ENCODE results near the gene TRIM41. TPM values are rescaled to one million over a fixed set of nuclear protein-coding genes. Genes with fewer than 3 reads are reported as not detected.
"Not testable (repeated sequence)": the region's sequence is repeated elsewhere in the genome, so short reads cannot be mapped to it uniquely, and the experiment has no call there.

Gene TRIM41
- total RNA-seq, 1 donor from 2014 or later, result 28.8 TPM

GRCh38 chr5:181260720-181261319 is 37.7 kb downstream of the TRIM41 start, which contains the start of gene TRIM52:
TSS of gene TRIM52 (minus strand) at chr5:181261143. CDS start at chr5:181260813, 330 bp downstream.
- TF ChIP-seq CTCF (IDR thresholded peaks at IDR 0.05; ENCODE audit: partially characterized antibody, unreplicated experiment), result no peak
- peak within 1 kb of the TSS; percentile 97 for H3K4me3 Mint-ChIP-seq (ENCODE audit: unreplicated experiment)
- no peaks in the 10 kb centered on the region for H3K36me3 Mint-ChIP-seq (ENCODE audit: unreplicated experiment)
- peaks cover 10% of the 10 kb centered on the region for H3K9me3 Mint-ChIP-seq (ENCODE audit: unreplicated experiment)
- DNase-seq, result peak; percentile 96
- peaks cover 13% of the 10 kb centered on the region for H3K27me3 Mint-ChIP-seq (ENCODE audit: unreplicated experiment)
- H3K27ac Mint-ChIP-seq (ENCODE audit: unreplicated experiment), result peak within 1 kb of the TSS; percentile 89
- H3K4me1 Mint-ChIP-seq (ENCODE audit: low read depth, unreplicated experiment), result peaks cover 20% of the 10 kb centered on the region

- Mint-ChIP-seq H3K36me3 (ENCODE audit: unreplicated experiment) (no peaks in the 10 kb centered on the region), H3K27me3 (ENCODE audit: unreplicated experiment) (peaks cover 13% of the 10 kb centered on the region), H3K27ac (ENCODE audit: unreplicated experiment) (peak overlapping the region; percentile 89), H3K4me3 (ENCODE audit: unreplicated experiment) (peak overlapping the region; percentile 97), H3K4me1 (ENCODE audit: low read depth, unreplicated experiment) (peaks cover 26% of the 10 kb centered on the region), H3K9me3 (ENCODE audit: unreplicated experiment) (peaks cover 11% of the 10 kb centered on the region)
- peak; percentile 84 for DNase-seq
- no peak for TF ChIP-seq CTCF (IDR thresholded peaks at IDR 0.05; ENCODE audit: partially characterized antibody, unreplicated experiment)
Observed at GRCh38 chr5:181261320-181262049, 38.4 kb downstream of the TRIM41 start.

- Mint-ChIP-seq H3K27me3 (ENCODE audit: unreplicated experiment) (peaks cover 15% of the 10 kb centered on the region), H3K4me3 (ENCODE audit: unreplicated experiment) (peak overlapping the region; percentile 30), H3K4me1 (ENCODE audit: low read depth, unreplicated experiment) (peaks cover 42% of the 10 kb centered on the region), H3K27ac (ENCODE audit: unreplicated experiment) (peak overlapping the region; percentile 6), H3K36me3 (ENCODE audit: unreplicated experiment) (no peaks in the 10 kb centered on the region), H3K9me3 (ENCODE audit: unreplicated experiment) (peaks cover 11% of the 10 kb centered on the region)
- no peak for DNase-seq
- no peak for TF ChIP-seq CTCF (IDR thresholded peaks at IDR 0.05; ENCODE audit: partially characterized antibody, unreplicated experiment)
Observed at GRCh38 chr5:181263633-181264032, 40.6 kb downstream of the TRIM41 start.

GRCh38 chr5:181265092-181265671 is 42.1 kb downstream of the TRIM41 start:
- DNase-seq, result peak; percentile 79
- peak overlapping the region; percentile 97 for H3K27ac Mint-ChIP-seq (ENCODE audit: unreplicated experiment)

GRCh38 chr5:181267291-181267904 is 44.3 kb downstream of the TRIM41 start:
- not testable (repeated sequence) for DNase-seq; H3K9me3 Mint-ChIP-seq (ENCODE audit: unreplicated experiment); H3K27me3 Mint-ChIP-seq (ENCODE audit: unreplicated experiment); H3K36me3 Mint-ChIP-seq (ENCODE audit: unreplicated experiment); H3K4me3 Mint-ChIP-seq (ENCODE audit: unreplicated experiment)
- Mint-ChIP-seq H3K4me1 (ENCODE audit: low read depth, unreplicated experiment) (peaks cover 31% of the 10 kb centered on the region), H3K27ac (ENCODE audit: unreplicated experiment) (peak overlapping the region; percentile 97)

More at GRCh38 chr5:181265092-181265671, 42.1 kb downstream of the TRIM41 start:
- peaks cover 11% of the 10 kb centered on the region for H3K9me3 Mint-ChIP-seq (ENCODE audit: unreplicated experiment)
- H3K27me3 Mint-ChIP-seq (ENCODE audit: unreplicated experiment), result peaks cover 12% of the 10 kb centered on the region
- no peak for TF ChIP-seq CTCF (IDR thresholded peaks at IDR 0.05; ENCODE audit: partially characterized antibody, unreplicated experiment)
- H3K4me1 Mint-ChIP-seq (ENCODE audit: low read depth, unreplicated experiment), result peaks cover 33% of the 10 kb centered on the region
- H3K4me3 Mint-ChIP-seq (ENCODE audit: unreplicated experiment), result peak overlapping the region; percentile 73
- H3K36me3 Mint-ChIP-seq (ENCODE audit: unreplicated experiment), result no peaks in the 10 kb centered on the region

- Mint-ChIP-seq H3K27ac (ENCODE audit: unreplicated experiment) (peak overlapping the region; percentile 97), H3K4me1 (ENCODE audit: low read depth, unreplicated experiment) (peaks cover 31% of the 10 kb centered on the region)
- not testable (repeated sequence) for H3K9me3 Mint-ChIP-seq (ENCODE audit: unreplicated experiment); DNase-seq; H3K36me3 Mint-ChIP-seq (ENCODE audit: unreplicated experiment); H3K27me3 Mint-ChIP-seq (ENCODE audit: unreplicated experiment); H3K4me3 Mint-ChIP-seq (ENCODE audit: unreplicated experiment)
Observed at GRCh38 chr5:181267907-181268306, 44.8 kb downstream of the TRIM41 start.
